Pancreas (tissue), 10 donors: ENCODE measurements around the gene PAPSS2. TPM values are rescaled to one million over a fixed set of nuclear protein-coding genes. Genes with fewer than 3 reads are reported as not detected.

Experiments
- ATAC-seq, 4 donors: fragments of 200-7000 bp; cut with Tn5 transposase; one replicate each; pipeline versions ENCODE4 v1.8.0 to v1.9.1; 2020; ENCODE audit warnings: mild to moderate bottlenecking in 4 of 4, moderate library complexity in 4 of 4
- DNase-seq, 6 donors: peaks; one replicate each; pipeline ENCODE4 v3.0.0-alpha.2; 2020
- FAIRE-seq: peaks from 2 replicates; lab custom pipeline; 2012; peaks lifted over from hg19 to GRCh38; lab: Jason Lieb, UNC
- H3K27ac ChIP-seq, 4 donors: fragments of 200-600 bp; sonication (generic); 1 replicate in 3 of 4; 2 replicates in 1 of 4; pipeline versions ENCODE4 v1.5.0 to v1.8.0; 2020
- H3K27me3 ChIP-seq, 4 donors: fragments of 200-600 bp; one replicate each; pipeline ENCODE4 v1.8.0; 2021
- H3K36me3 ChIP-seq, 3 donors: fragments of 200-600 bp; sonication (generic) in 1 of 3; one replicate each; pipeline versions ENCODE4 v1.5.0 to v1.8.0; 2020 to 2021
- H3K4me1 ChIP-seq, 3 donors: fragments of 200-600 bp; one replicate each; pipeline ENCODE4 v1.8.0; 2021
- H3K4me3 ChIP-seq, 4 donors: fragments of 200-600 bp; sonication (generic) in 2 of 4; one replicate each; pipeline versions ENCODE4 v1.5.0 to v1.8.0; 2020 to 2021
- H3K9me3 ChIP-seq, 4 donors: fragments of 200-600 bp; one replicate each; pipeline ENCODE4 v1.8.0; 2021
- CTCF ChIP-seq, 4 donors: fragments of 200-600 bp; sonication (generic) in 3 of 4; IDR thresholded peaks; one replicate each; pipeline versions ENCODE4 v1.5.0 to v1.8.0; 2021; ENCODE audit warnings: antibody characterized with exemption in 4 of 4
- WGBS, 2 donors: extraction: QIAGEN DNeasy Blood & Tissue Kit; methylation state at CpG; one replicate each; pipeline ENCODE4 v1.1.7; 2013; 5-methylcytosine and 5-hydroxymethylcytosine counted together
- intact Hi-C, 3 donors: fragments of 100-400 bp; cut with DNase I; formaldehyde crosslinking; loops; one replicate each; pipeline versions ENCODE4 v1.11.1 to v1.14.2; 2022
- polyA plus RNA-seq, 2 donors: library from polyadenylated mRNA; stranded (reverse); fragments of 200-250 nt; gene quantifications; one replicate each; pipeline ENCODE4 v1.2.3, GENCODE V29; 2013
- total RNA-seq, 6 donors: library from RNA; stranded (reverse); fragmentation: NEBNext Ultra II Directional in 4 of 6; extraction: Animal tissue kit (Norgen Biotek cat#: 25700) in 4 of 6; gene quantifications; one replicate each; pipeline versions ENCODE4 v1.2.1 to v1.2.4, GENCODE V29; 2021 to 2023
- donor health status: healthy with polysubstance abuse.
- donor health status: DM: no; HTN: no; CAD: no; lungs with moderate emphysema.
- donor health status: DM: no; HTN: no; CAD: no.
- donor health status: control.
- donor health status: control.
- donor health status: Bipolar disorder and iron deficiency.
- donor health status: DM: yes; HTN: yes; CAD: no.
- donor health status: DM: no; HTN: no; CAD: no.
- donor health status: DM: no; HTN: no; CAD: no.
- donor health status: DM: yes; HTN: yes; CAD: no.

Gene PAPSS2
- total and polyA plus RNA-seq, 8 donors, result 10.0 to 54.7 (median 39.9) TPM

GRCh38 chr10:87672551-87672950 is 12.9 kb downstream of the PAPSS2 start:
- no peak for ATAC-seq
- Histone ChIP-seq H3K9me3 (no peaks in the 10 kb centered on the region), H3K36me3 (no peaks in the 10 kb centered on the region), H3K27me3 (no peaks in the 10 kb centered on the region), H3K27ac (no peak overlapping the region), H3K4me1 (peaks cover 10 to 27% (median 19%) of the 10 kb centered on the region in 3 donors), H3K4me3 (no peak overlapping the region)
- 91 to 92% methylated on average over 3 of the region's 3 CpGs for WGBS, 2 donors
- no peak for DNase-seq
- no peak for TF ChIP-seq CTCF (IDR thresholded peaks at IDR 0.05)
- no peak for FAIRE-seq
- intact Hi-C loops, result loop anchor here in 1 of 3 donors (10.0 kb wide), 1 partner anchor 52 kb away; no protein-coding TSS in a partner anchor

- TF ChIP-seq CTCF (IDR thresholded peaks at IDR 0.05), result no peak
- FAIRE-seq (no peak), ATAC-seq (no peak), DNase-seq (no peak)
- peaks cover 0 to 6% (median 0%) of the 10 kb centered on the region in 3 donors for H3K4me1 ChIP-seq
- no peaks in the 10 kb centered on the region for H3K36me3 ChIP-seq
- no peak overlapping the region for H3K4me3 ChIP-seq
- no peaks in the 10 kb centered on the region for H3K9me3 ChIP-seq
- H3K27ac ChIP-seq, result no peak overlapping the region
- intact Hi-C loops, result loop anchor here in 1 of 3 donors (10.0 kb wide), 1 partner anchor 50 kb away; no protein-coding TSS in a partner anchor
- WGBS, 2 donors, result 83 to 84% methylated on average over 1 of the region's 1 CpG
- no peaks in the 10 kb centered on the region for H3K27me3 ChIP-seq
Measured at GRCh38 chr10:87674943-87675342, 15.3 kb downstream of the PAPSS2 start.

GRCh38 chr10:87675396-87676376 is 16.0 kb downstream of the PAPSS2 start:
- Histone ChIP-seq H3K9me3 (no peaks in the 10 kb centered on the region), H3K27me3 (no peaks in the 10 kb centered on the region), H3K36me3 (no peaks in the 10 kb centered on the region), H3K4me3 (no peak overlapping the region), H3K27ac (no peak overlapping the region), H3K4me1 (peaks cover 0 to 5% (median 0%) of the 10 kb centered on the region in 3 donors)
- 64 to 67% methylated on average over 8 of the region's 8 CpGs for WGBS, 2 donors
- no peak for DNase-seq
- no peak for FAIRE-seq
- intact Hi-C loops, result loop anchor here in 1 of 3 donors (10.0 kb wide), 1 partner anchor 49 kb away; no protein-coding TSS in a partner anchor
- ATAC-seq, result peak in 3 of 4 donors; percentile 34 to 74 (median 48)
- no peak for TF ChIP-seq CTCF (IDR thresholded peaks at IDR 0.05)

DNA sequence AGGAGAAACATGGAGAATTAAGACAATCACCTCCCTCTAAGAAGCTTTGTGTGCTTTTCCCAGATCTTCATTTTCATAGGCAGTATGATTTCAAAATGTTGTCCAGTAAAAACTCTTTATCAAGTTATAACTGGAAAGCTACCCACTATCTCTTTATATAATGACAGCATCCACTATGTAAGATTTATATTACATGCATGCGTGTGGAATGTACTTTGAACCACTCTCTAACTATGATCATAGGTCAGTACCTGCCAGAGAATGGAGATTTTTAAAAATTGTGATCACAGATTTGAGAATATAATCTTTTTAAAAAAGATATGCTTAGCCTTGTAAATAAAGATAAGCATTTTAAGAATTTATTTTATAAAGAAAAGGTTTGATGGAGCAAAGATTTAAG is 17.9 kb downstream of the PAPSS2 start:
- ATAC-seq (no peak), FAIRE-seq (peak; percentile 17), DNase-seq (no peak)
- Histone ChIP-seq H3K4me3 (no peak overlapping the region), H3K27me3 (no peaks in the 10 kb centered on the region), H3K36me3 (no peaks in the 10 kb centered on the region), H3K4me1 (peaks cover 0 to 5% (median 0%) of the 10 kb centered on the region in 3 donors), H3K27ac (no peak overlapping the region), H3K9me3 (no peaks in the 10 kb centered on the region)
- TF ChIP-seq CTCF (IDR thresholded peaks at IDR 0.05), result no peak
- 84 to 100% methylated on average over 1 of the region's 1 CpG for WGBS, 2 donors
- intact Hi-C loops, result loop anchor here in 1 of 3 donors (10.0 kb wide), 1 partner anchor 47 kb away; no protein-coding TSS in a partner anchor
